ENCODE measurements around the gene MTCH2. TPM values are rescaled to one million over a fixed set of nuclear protein-coding genes. Genes with fewer than 3 reads are reported as not detected.
A peak's percentile ranks its signal among the peaks of the same experiment; 100 is the strongest.

MTCH2 gene
- polyA plus RNA-seq, 4 donors: 103 to 149 (median 127) TPM

DNA sequence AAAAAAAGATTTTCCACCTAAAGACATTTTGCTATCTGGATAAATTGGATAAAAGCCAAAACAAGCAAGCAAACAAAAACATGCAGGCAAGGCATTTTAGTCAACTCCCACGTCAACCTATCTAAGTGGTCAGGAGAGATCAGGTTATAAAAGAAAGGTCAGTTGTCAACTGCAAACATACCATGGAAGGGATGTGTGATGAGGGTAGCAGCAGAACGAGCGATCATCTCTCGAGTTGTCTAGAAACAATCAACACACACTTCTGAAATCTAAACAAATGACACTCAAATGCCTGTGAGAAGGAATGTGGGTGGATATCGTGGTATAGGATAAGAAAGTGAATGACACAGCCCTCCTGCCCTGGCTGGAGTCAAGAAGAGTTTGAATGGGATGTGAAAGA is 10.9 kb downstream of the MTCH2 start:
- H3K9me3 ChIP-seq (ENCODE audit: control insufficient read depth in 2 of 2, insufficient read depth in 1 of 2, low read depth in 1 of 2, low read length in 1 of 2): no peaks in the 10 kb centered on the region
- H3K27me3 ChIP-seq (ENCODE audit: control insufficient read depth in 3 of 3, insufficient read depth in 3 of 3, low read length in 3 of 3): no peaks in the 10 kb centered on the region
- H3K4me3 ChIP-seq (ENCODE audit: low read depth in 1 of 3, low read length in 3 of 3): no peak overlapping the region
- peaks cover 11 to 59% (median 20%) of the 10 kb centered on the region in 3 donors for H3K36me3 ChIP-seq (ENCODE audit: control insufficient read depth in 3 of 3, insufficient read depth in 2 of 3, low read depth in 1 of 3, low read length in 3 of 3)
- 76 to 83% (median 82%) methylated on average over 5 of the region's 5 CpGs for WGBS, 3 donors
- FAIRE-seq: no peak
- no peaks in the 10 kb centered on the region for H3K4me1 ChIP-seq (ENCODE audit: control insufficient read depth in 3 of 3, insufficient read depth in 2 of 3, low read depth in 1 of 3, low read length in 2 of 3)
- H3K27ac ChIP-seq (ENCODE audit: low read depth in 1 of 3, low read length in 2 of 3): no peak overlapping the region
- no peak for DNase-seq

GRCh38 chr11:47628026-47628425 is 14.3 kb downstream of the MTCH2 start:
- WGBS, 3 donors: 68 to 80% (median 77%) methylated on average over 4 of the region's 4 CpGs

GRCh38 chr11:47626234-47626633 is 16.1 kb downstream of the MTCH2 start:
- Histone ChIP-seq H3K4me1 (ENCODE audit: control insufficient read depth in 3 of 3, insufficient read depth in 2 of 3, low read depth in 1 of 3, low read length in 2 of 3) (no peaks in the 10 kb centered on the region), H3K4me3 (ENCODE audit: low read depth in 1 of 3, low read length in 3 of 3) (no peak overlapping the region), H3K27me3 (ENCODE audit: control insufficient read depth in 3 of 3, insufficient read depth in 3 of 3, low read length in 3 of 3) (no peaks in the 10 kb centered on the region), H3K27ac (ENCODE audit: low read depth in 1 of 3, low read length in 2 of 3) (no peak overlapping the region), H3K36me3 (ENCODE audit: control insufficient read depth in 3 of 3, insufficient read depth in 2 of 3, low read depth in 1 of 3, low read length in 3 of 3) (peaks cover 16 to 64% (median 27%) of the 10 kb centered on the region in 3 donors), H3K9me3 (ENCODE audit: control insufficient read depth in 2 of 2, insufficient read depth in 1 of 2, low read depth in 1 of 2, low read length in 1 of 2) (no peaks in the 10 kb centered on the region)
- FAIRE-seq: no peak
- WGBS, 3 donors: 97 to 98% (median 98%) methylated on average over 8 of the region's 8 CpGs
- DNase-seq: no peak

More at GRCh38 chr11:47628026-47628425, 14.3 kb downstream of the MTCH2 start:
- Histone ChIP-seq H3K27me3 (ENCODE audit: control insufficient read depth in 3 of 3, insufficient read depth in 3 of 3, low read length in 3 of 3) (no peaks in the 10 kb centered on the region), H3K27ac (ENCODE audit: low read depth in 1 of 3, low read length in 2 of 3) (no peak overlapping the region), H3K4me3 (ENCODE audit: low read depth in 1 of 3, low read length in 3 of 3) (no peak overlapping the region), H3K9me3 (ENCODE audit: control insufficient read depth in 2 of 2, insufficient read depth in 1 of 2, low read depth in 1 of 2, low read length in 1 of 2) (no peaks in the 10 kb centered on the region), H3K4me1 (ENCODE audit: control insufficient read depth in 3 of 3, insufficient read depth in 2 of 3, low read depth in 1 of 3, low read length in 2 of 3) (no peaks in the 10 kb centered on the region), H3K36me3 (ENCODE audit: control insufficient read depth in 3 of 3, insufficient read depth in 2 of 3, low read depth in 1 of 3, low read length in 3 of 3) (peaks cover 14 to 62% (median 28%) of the 10 kb centered on the region in 3 donors)
- peak in 1 of 2 donors; percentile 46 for DNase-seq
- no peak for FAIRE-seq

DNA sequence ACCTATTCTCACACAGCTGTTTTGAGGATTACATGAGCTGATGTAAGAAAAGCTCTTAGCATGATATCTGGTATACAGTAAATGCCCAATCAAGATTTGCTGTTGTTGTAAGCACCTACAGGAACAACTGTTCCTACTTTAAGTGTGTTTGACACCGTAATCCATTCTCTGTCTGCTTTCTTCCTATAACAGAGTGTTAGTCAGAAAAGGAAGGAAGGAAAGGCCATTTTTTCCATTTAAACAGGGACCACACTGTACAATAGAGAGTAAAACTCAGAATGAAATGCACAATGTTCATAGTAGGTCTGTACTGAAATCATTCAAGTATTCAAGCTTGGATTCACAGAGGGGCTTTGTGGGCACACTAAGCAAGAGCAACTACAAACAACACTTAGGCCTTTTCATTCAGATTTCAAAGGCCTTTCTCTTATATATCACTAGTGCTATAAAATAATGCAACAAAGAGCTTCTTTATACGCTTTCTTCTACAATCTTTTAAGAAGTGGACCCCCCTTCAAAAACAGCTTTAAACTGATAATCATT is 21.5 kb downstream of the MTCH2 start:
- DNase-seq (no peak), FAIRE-seq (no peak)
- Histone ChIP-seq H3K36me3 (ENCODE audit: control insufficient read depth in 3 of 3, insufficient read depth in 2 of 3, low read depth in 1 of 3, low read length in 3 of 3) (peaks cover 15 to 52% (median 26%) of the 10 kb centered on the region in 3 donors), H3K27ac (ENCODE audit: low read depth in 1 of 3, low read length in 2 of 3) (no peak overlapping the region), H3K27me3 (ENCODE audit: control insufficient read depth in 3 of 3, insufficient read depth in 3 of 3, low read length in 3 of 3) (no peaks in the 10 kb centered on the region), H3K4me1 (ENCODE audit: control insufficient read depth in 3 of 3, insufficient read depth in 2 of 3, low read depth in 1 of 3, low read length in 2 of 3) (no peaks in the 10 kb centered on the region), H3K4me3 (ENCODE audit: low read depth in 1 of 3, low read length in 3 of 3) (no peak overlapping the region), H3K9me3 (ENCODE audit: control insufficient read depth in 2 of 2, insufficient read depth in 1 of 2, low read depth in 1 of 2, low read length in 1 of 2) (no peaks in the 10 kb centered on the region)
- 89 to 96% (median 93%) methylated on average over 2 of the region's 2 CpGs for WGBS, 3 donors

DNA sequence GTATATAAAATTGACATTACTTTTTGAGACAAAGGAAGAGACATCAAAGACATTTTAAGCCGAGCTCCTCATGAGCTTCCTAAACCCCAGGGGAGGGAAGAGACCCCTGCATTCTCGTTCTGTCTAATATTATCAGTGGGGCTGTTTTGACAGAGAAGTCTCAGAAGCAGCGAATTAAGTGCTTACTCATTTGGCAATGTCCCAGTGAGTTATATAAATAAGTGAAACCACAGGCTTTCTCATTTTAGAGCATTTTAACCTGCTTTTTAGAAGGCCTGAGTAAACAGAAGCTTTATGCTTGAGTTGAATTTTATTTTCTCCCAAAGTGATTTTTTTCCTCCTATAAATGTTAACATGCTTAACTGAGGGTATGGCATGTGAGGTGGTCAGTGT is 24.9 kb downstream of the MTCH2 start:
- Histone ChIP-seq H3K4me1 (ENCODE audit: control insufficient read depth in 3 of 3, insufficient read depth in 2 of 3, low read depth in 1 of 3, low read length in 2 of 3) (no peaks in the 10 kb centered on the region), H3K27ac (ENCODE audit: low read depth in 1 of 3, low read length in 2 of 3) (no peak overlapping the region), H3K4me3 (ENCODE audit: low read depth in 1 of 3, low read length in 3 of 3) (no peak overlapping the region), H3K36me3 (ENCODE audit: control insufficient read depth in 3 of 3, insufficient read depth in 2 of 3, low read depth in 1 of 3, low read length in 3 of 3) (peaks cover 12 to 36% (median 16%) of the 10 kb centered on the region in 3 donors), H3K9me3 (ENCODE audit: control insufficient read depth in 2 of 2, insufficient read depth in 1 of 2, low read depth in 1 of 2, low read length in 1 of 2) (no peaks in the 10 kb centered on the region), H3K27me3 (ENCODE audit: control insufficient read depth in 3 of 3, insufficient read depth in 3 of 3, low read length in 3 of 3) (no peaks in the 10 kb centered on the region)
- DNase-seq (no peak), FAIRE-seq (no peak)
- WGBS, 3 donors: 47 to 75% (median 56%) methylated on average over 3 of the region's 3 CpGs

- DNase-seq (peak; percentile 27 to 61), FAIRE-seq (no peak)
- Histone ChIP-seq H3K4me1 (ENCODE audit: control insufficient read depth in 3 of 3, insufficient read depth in 2 of 3, low read depth in 1 of 3, low read length in 2 of 3) (no peaks in the 10 kb centered on the region), H3K4me3 (ENCODE audit: low read depth in 1 of 3, low read length in 3 of 3) (no peak overlapping the region), H3K27ac (ENCODE audit: low read depth in 1 of 3, low read length in 2 of 3) (no peak overlapping the region), H3K36me3 (ENCODE audit: control insufficient read depth in 3 of 3, insufficient read depth in 2 of 3, low read depth in 1 of 3, low read length in 3 of 3) (peaks cover 11 to 34% (median 15%) of the 10 kb centered on the region in 3 donors), H3K27me3 (ENCODE audit: control insufficient read depth in 3 of 3, insufficient read depth in 3 of 3, low read length in 3 of 3) (no peaks in the 10 kb centered on the region), H3K9me3 (ENCODE audit: control insufficient read depth in 2 of 2, insufficient read depth in 1 of 2, low read depth in 1 of 2, low read length in 1 of 2) (no peaks in the 10 kb centered on the region)
- WGBS, 3 donors: 89 to 91% (median 90%) methylated on average over 10 of the region's 10 CpGs
Measured at GRCh38 chr11:47616726-47617416, 25.5 kb downstream of the MTCH2 start.

DNA sequence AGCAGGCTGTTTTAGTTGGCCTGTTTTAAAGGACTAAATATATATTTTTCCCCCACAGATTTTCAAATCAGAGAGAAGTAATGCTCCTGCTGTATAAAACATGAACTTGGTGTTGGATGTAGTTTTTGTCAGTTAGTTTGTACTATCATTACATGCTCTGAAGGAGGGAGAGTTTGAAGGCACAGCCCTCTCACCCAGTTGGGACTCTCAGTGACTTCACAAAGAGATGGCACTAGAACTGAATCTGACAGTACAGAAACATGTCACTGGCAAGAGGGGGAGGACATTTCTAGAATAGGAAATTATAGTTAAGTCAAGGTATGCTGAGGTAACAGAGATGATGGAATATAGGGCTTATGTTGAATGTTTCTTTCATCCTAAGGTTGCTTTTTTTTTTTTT is 27.1 kb downstream of the MTCH2 start:
- H3K4me3 ChIP-seq (ENCODE audit: low read depth in 1 of 3, low read length in 3 of 3): no peak overlapping the region
- FAIRE-seq: no peak

DNA sequence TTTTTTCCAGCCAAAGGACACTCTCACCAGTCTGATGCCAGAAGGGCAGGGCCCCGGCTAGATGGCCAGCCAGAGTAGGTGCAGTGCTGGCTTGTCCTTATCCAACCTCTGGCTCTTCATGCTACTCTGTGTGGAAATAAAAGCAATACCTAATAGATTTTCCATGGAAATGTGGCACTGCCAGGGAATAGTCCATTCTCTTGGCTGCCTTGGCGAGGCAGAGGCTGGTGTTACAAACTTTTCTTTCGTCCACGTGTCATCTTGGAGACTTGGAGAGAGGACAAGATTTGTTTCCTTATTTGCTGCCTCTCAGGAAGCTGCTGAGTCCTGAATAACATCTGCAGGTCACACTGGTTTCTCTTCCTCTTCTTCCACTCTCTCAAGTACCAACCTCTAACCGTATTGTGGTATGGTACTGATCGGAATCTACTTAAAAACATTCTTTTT is 31.0 kb downstream of the MTCH2 start:
- WGBS, 3 donors: 69 to 83% (median 75%) methylated on average over 6 of the region's 6 CpGs
- Histone ChIP-seq H3K4me3 (ENCODE audit: low read depth in 1 of 3, low read length in 3 of 3) (no peak overlapping the region), H3K27ac (ENCODE audit: low read depth in 1 of 3, low read length in 2 of 3) (no peak overlapping the region), H3K4me1 (ENCODE audit: control insufficient read depth in 3 of 3, insufficient read depth in 2 of 3, low read depth in 1 of 3, low read length in 2 of 3) (no peaks in the 10 kb centered on the region), H3K36me3 (ENCODE audit: control insufficient read depth in 3 of 3, insufficient read depth in 2 of 3, low read depth in 1 of 3, low read length in 3 of 3) (peaks cover 2 to 28% (median 6%) of the 10 kb centered on the region in 3 donors), H3K27me3 (ENCODE audit: control insufficient read depth in 3 of 3, insufficient read depth in 3 of 3, low read length in 3 of 3) (no peaks in the 10 kb centered on the region), H3K9me3 (ENCODE audit: control insufficient read depth in 2 of 2, insufficient read depth in 1 of 2, low read depth in 1 of 2, low read length in 1 of 2) (no peaks in the 10 kb centered on the region)
- FAIRE-seq (no peak), DNase-seq (no peak)

More for the DNA sequence above, 27.1 kb downstream of the MTCH2 start:
- Histone ChIP-seq H3K27ac (ENCODE audit: low read depth in 1 of 3, low read length in 2 of 3) (no peak overlapping the region), H3K4me1 (ENCODE audit: control insufficient read depth in 3 of 3, insufficient read depth in 2 of 3, low read depth in 1 of 3, low read length in 2 of 3) (no peaks in the 10 kb centered on the region), H3K36me3 (ENCODE audit: control insufficient read depth in 3 of 3, insufficient read depth in 2 of 3, low read depth in 1 of 3, low read length in 3 of 3) (peaks cover 4 to 33% (median 11%) of the 10 kb centered on the region in 3 donors), H3K9me3 (ENCODE audit: control insufficient read depth in 2 of 2, insufficient read depth in 1 of 2, low read depth in 1 of 2, low read length in 1 of 2) (no peaks in the 10 kb centered on the region), H3K27me3 (ENCODE audit: control insufficient read depth in 3 of 3, insufficient read depth in 3 of 3, low read length in 3 of 3) (no peaks in the 10 kb centered on the region)
- no peak for DNase-seq

Measured in small intestine (tissue), 7 donors.